Measurements from ENCODE around the gene SETD1B.

SETD1B gene

GRCh38 chr12:121770388-121770787, 33.4 kb upstream of the SETD1B start:
- H2BK5ac ChIP-seq (ENCODE audit: low read length): no peak overlapping the region
- no peaks in the 10 kb centered on the region for H3K27me3 ChIP-seq (ENCODE audit: insufficient read depth, low read length, poor library complexity)
- no peak for DNase-seq
- no peaks in the 10 kb centered on the region for H3K36me3 ChIP-seq (ENCODE audit: control insufficient read depth, insufficient read depth, low read length)
- H3K4me1 ChIP-seq (ENCODE audit: control insufficient read depth, low read depth, low read length): no peaks in the 10 kb centered on the region
- no peak overlapping the region for H4K8ac ChIP-seq (ENCODE audit: low read depth, low read length)
- no peak overlapping the region for H2AK5ac ChIP-seq (ENCODE audit: low read length)
- no peak overlapping the region for H2BK120ac ChIP-seq (ENCODE audit: low read depth, low read length)
- no peak overlapping the region for H3K9ac ChIP-seq (ENCODE audit: low read length)
- H3K79me1 ChIP-seq (ENCODE audit: low read length): no peaks in the 10 kb centered on the region
- H3K4ac ChIP-seq (ENCODE audit: low read depth, low read length): no peak overlapping the region
- H3K4me2 ChIP-seq (ENCODE audit: low read length): no peak overlapping the region
- H4K5ac ChIP-seq (ENCODE audit: low read length): no peak overlapping the region
- no peak overlapping the region for H3K4me3 ChIP-seq (ENCODE audit: low read length)
- H3K23ac ChIP-seq (ENCODE audit: low read length): no peak overlapping the region
- no peaks in the 10 kb centered on the region for H3K79me2 ChIP-seq (ENCODE audit: control insufficient read depth, insufficient read depth, low read length)
- WGBS (ENCODE audit: extremely low coverage, insufficient coverage, low lambda C conversion rate): no CpG with 5 or more reads among the region's 9 CpGs
- H3K18ac ChIP-seq (ENCODE audit: low read length): no peak overlapping the region
- no peak overlapping the region for H3K27ac ChIP-seq (ENCODE audit: low read depth, low read length)
- H3K56ac ChIP-seq (ENCODE audit: low read length): no peak overlapping the region
- no peak overlapping the region for H2BK15ac ChIP-seq (replicated peaks; ENCODE audit: low read depth)

GRCh38 chr12:121770813-121771625, 32.8 kb upstream of the SETD1B start:
- no peak overlapping the region for H2BK120ac ChIP-seq (ENCODE audit: low read depth, low read length)
- no peak for DNase-seq
- H3K27ac ChIP-seq (ENCODE audit: low read depth, low read length): no peak overlapping the region
- H3K79me1 ChIP-seq (ENCODE audit: low read length): no peaks in the 10 kb centered on the region
- H3K4me1 ChIP-seq (ENCODE audit: control insufficient read depth, low read depth, low read length): no peaks in the 10 kb centered on the region
- no peak overlapping the region for H3K4me2 ChIP-seq (ENCODE audit: low read length)
- H4K5ac ChIP-seq (ENCODE audit: low read length): no peak overlapping the region
- no peak overlapping the region for H3K4me3 ChIP-seq (ENCODE audit: low read length)
- no peak overlapping the region for H3K9ac ChIP-seq (ENCODE audit: low read length)
- no peak overlapping the region for H3K56ac ChIP-seq (ENCODE audit: low read length)
- no peaks in the 10 kb centered on the region for H3K79me2 ChIP-seq (ENCODE audit: control insufficient read depth, insufficient read depth, low read length)
- no CpG with 5 or more reads among the region's 25 CpGs for WGBS (ENCODE audit: extremely low coverage, insufficient coverage, low lambda C conversion rate)
- no peaks in the 10 kb centered on the region for H3K27me3 ChIP-seq (ENCODE audit: insufficient read depth, low read length, poor library complexity)
- no peak overlapping the region for H2AK5ac ChIP-seq (ENCODE audit: low read length)
- H2BK5ac ChIP-seq (ENCODE audit: low read length): no peak overlapping the region
- no peak overlapping the region for H3K4ac ChIP-seq (ENCODE audit: low read depth, low read length)
- H3K36me3 ChIP-seq (ENCODE audit: control insufficient read depth, insufficient read depth, low read length): no peaks in the 10 kb centered on the region
- no peak overlapping the region for H2BK15ac ChIP-seq (replicated peaks; ENCODE audit: low read depth)
- H3K18ac ChIP-seq (ENCODE audit: low read length): no peak overlapping the region
- H3K23ac ChIP-seq (ENCODE audit: low read length): no peak overlapping the region
- no peak overlapping the region for H4K8ac ChIP-seq (ENCODE audit: low read depth, low read length)

- Histone ChIP-seq H2BK5ac (ENCODE audit: low read length) (no peak overlapping the region), H3K4me3 (ENCODE audit: low read length) (no peak overlapping the region), H3K23ac (ENCODE audit: low read length) (no peak overlapping the region), H4K5ac (ENCODE audit: low read length) (no peak overlapping the region), H2AK5ac (ENCODE audit: low read length) (no peak overlapping the region), H3K4me2 (ENCODE audit: low read length) (no peak overlapping the region), H2BK120ac (ENCODE audit: low read depth, low read length) (no peak overlapping the region), H3K56ac (ENCODE audit: low read length) (no peak overlapping the region), H3K79me1 (ENCODE audit: low read length) (no peaks in the 10 kb centered on the region), H3K9ac (ENCODE audit: low read length) (no peak overlapping the region), H3K27ac (ENCODE audit: low read depth, low read length) (no peak overlapping the region), H3K79me2 (ENCODE audit: control insufficient read depth, insufficient read depth, low read length) (no peaks in the 10 kb centered on the region), H4K8ac (ENCODE audit: low read depth, low read length) (no peak overlapping the region), H2BK15ac (replicated peaks; ENCODE audit: low read depth) (no peak overlapping the region), H3K4me1 (ENCODE audit: control insufficient read depth, low read depth, low read length) (no peaks in the 10 kb centered on the region), H3K4ac (ENCODE audit: low read depth, low read length) (no peak overlapping the region), H3K27me3 (ENCODE audit: insufficient read depth, low read length, poor library complexity) (no peaks in the 10 kb centered on the region), H3K18ac (ENCODE audit: low read length) (no peak overlapping the region), H3K36me3 (ENCODE audit: control insufficient read depth, insufficient read depth, low read length) (no peaks in the 10 kb centered on the region)
- peak; percentile 81 for DNase-seq
- no CpG with 5 or more reads among the region's 14 CpGs for WGBS (ENCODE audit: extremely low coverage, insufficient coverage, low lambda C conversion rate)
Observed at GRCh38 chr12:121773011-121773777, 30.6 kb upstream of the SETD1B start.

- Histone ChIP-seq H3K27ac (ENCODE audit: low read depth, low read length) (peak overlapping the region; percentile 45), H3K79me2 (ENCODE audit: control insufficient read depth, insufficient read depth, low read length) (no peaks in the 10 kb centered on the region), H2BK15ac (replicated peaks; ENCODE audit: low read depth) (no peak overlapping the region), H2BK120ac (ENCODE audit: low read depth, low read length) (no peak overlapping the region), H2AK5ac (ENCODE audit: low read length) (no peak overlapping the region), H3K4me1 (ENCODE audit: control insufficient read depth, low read depth, low read length) (no peaks in the 10 kb centered on the region), H3K4me3 (ENCODE audit: low read length) (no peak overlapping the region), H3K23ac (ENCODE audit: low read length) (no peak overlapping the region), H3K4me2 (ENCODE audit: low read length) (no peak overlapping the region), H3K56ac (ENCODE audit: low read length) (no peak overlapping the region), H3K4ac (ENCODE audit: low read depth, low read length) (peak overlapping the region; percentile 42), H3K36me3 (ENCODE audit: control insufficient read depth, insufficient read depth, low read length) (no peaks in the 10 kb centered on the region), H4K5ac (ENCODE audit: low read length) (no peak overlapping the region), H3K27me3 (ENCODE audit: insufficient read depth, low read length, poor library complexity) (no peaks in the 10 kb centered on the region), H4K8ac (ENCODE audit: low read depth, low read length) (no peak overlapping the region), H3K79me1 (ENCODE audit: low read length) (no peaks in the 10 kb centered on the region), H3K18ac (ENCODE audit: low read length) (peak overlapping the region; percentile 23), H3K9ac (ENCODE audit: low read length) (no peak overlapping the region), H2BK5ac (ENCODE audit: low read length) (no peak overlapping the region)
- no CpG with 5 or more reads among the region's 14 CpGs for WGBS (ENCODE audit: extremely low coverage, insufficient coverage, low lambda C conversion rate)
- DNase-seq: peak; percentile 81
Observed at GRCh38 chr12:121774968-121775474, 28.8 kb upstream of the SETD1B start.

GRCh38 chr12:121775501-121775900, 28.3 kb upstream of the SETD1B start:
- Histone ChIP-seq H2BK120ac (ENCODE audit: low read depth, low read length) (no peak overlapping the region), H2BK5ac (ENCODE audit: low read length) (no peak overlapping the region), H2AK5ac (ENCODE audit: low read length) (no peak overlapping the region), H3K27ac (ENCODE audit: low read depth, low read length) (no peak overlapping the region), H3K18ac (ENCODE audit: low read length) (peak overlapping the region; percentile 23), H3K27me3 (ENCODE audit: insufficient read depth, low read length, poor library complexity) (no peaks in the 10 kb centered on the region), H3K9ac (ENCODE audit: low read length) (no peak overlapping the region), H3K4me1 (ENCODE audit: control insufficient read depth, low read depth, low read length) (no peaks in the 10 kb centered on the region), H3K79me1 (ENCODE audit: low read length) (no peaks in the 10 kb centered on the region), H3K23ac (ENCODE audit: low read length) (no peak overlapping the region), H3K56ac (ENCODE audit: low read length) (peak overlapping the region; percentile 49), H2BK15ac (replicated peaks; ENCODE audit: low read depth) (no peak overlapping the region), H4K5ac (ENCODE audit: low read length) (no peak overlapping the region), H3K4me3 (ENCODE audit: low read length) (no peak overlapping the region), H3K4ac (ENCODE audit: low read depth, low read length) (peak overlapping the region; percentile 42), H4K8ac (ENCODE audit: low read depth, low read length) (no peak overlapping the region), H3K79me2 (ENCODE audit: control insufficient read depth, insufficient read depth, low read length) (no peaks in the 10 kb centered on the region), H3K4me2 (ENCODE audit: low read length) (no peak overlapping the region), H3K36me3 (ENCODE audit: control insufficient read depth, insufficient read depth, low read length) (peaks cover 2% of the 10 kb centered on the region)
- WGBS (ENCODE audit: extremely low coverage, insufficient coverage, low lambda C conversion rate): no CpG with 5 or more reads among the region's 16 CpGs
- no peak for DNase-seq

All from mesendoderm (in vitro differentiated cells).